ENCODE measurements around the gene NUDT6. TPM values are rescaled to one million over a fixed set of nuclear protein-coding genes. Genes with fewer than 3 reads are reported as not detected.

Gene NUDT6, protein sequence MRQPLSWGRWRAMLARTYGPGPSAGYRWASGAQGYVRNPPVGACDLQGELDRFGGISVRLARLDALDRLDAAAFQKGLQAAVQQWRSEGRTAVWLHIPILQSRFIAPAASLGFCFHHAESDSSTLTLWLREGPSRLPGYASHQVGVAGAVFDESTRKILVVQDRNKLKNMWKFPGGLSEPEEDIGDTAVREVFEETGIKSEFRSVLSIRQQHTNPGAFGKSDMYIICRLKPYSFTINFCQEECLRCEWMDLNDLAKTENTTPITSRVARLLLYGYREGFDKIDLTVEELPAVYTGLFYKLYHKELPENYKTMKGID
- total RNA-seq: 5.3 and 11.0 TPM in 2 replicates
- polyA plus RNA-seq: 4.4 and 5.6 TPM in 2 replicates

DNA sequence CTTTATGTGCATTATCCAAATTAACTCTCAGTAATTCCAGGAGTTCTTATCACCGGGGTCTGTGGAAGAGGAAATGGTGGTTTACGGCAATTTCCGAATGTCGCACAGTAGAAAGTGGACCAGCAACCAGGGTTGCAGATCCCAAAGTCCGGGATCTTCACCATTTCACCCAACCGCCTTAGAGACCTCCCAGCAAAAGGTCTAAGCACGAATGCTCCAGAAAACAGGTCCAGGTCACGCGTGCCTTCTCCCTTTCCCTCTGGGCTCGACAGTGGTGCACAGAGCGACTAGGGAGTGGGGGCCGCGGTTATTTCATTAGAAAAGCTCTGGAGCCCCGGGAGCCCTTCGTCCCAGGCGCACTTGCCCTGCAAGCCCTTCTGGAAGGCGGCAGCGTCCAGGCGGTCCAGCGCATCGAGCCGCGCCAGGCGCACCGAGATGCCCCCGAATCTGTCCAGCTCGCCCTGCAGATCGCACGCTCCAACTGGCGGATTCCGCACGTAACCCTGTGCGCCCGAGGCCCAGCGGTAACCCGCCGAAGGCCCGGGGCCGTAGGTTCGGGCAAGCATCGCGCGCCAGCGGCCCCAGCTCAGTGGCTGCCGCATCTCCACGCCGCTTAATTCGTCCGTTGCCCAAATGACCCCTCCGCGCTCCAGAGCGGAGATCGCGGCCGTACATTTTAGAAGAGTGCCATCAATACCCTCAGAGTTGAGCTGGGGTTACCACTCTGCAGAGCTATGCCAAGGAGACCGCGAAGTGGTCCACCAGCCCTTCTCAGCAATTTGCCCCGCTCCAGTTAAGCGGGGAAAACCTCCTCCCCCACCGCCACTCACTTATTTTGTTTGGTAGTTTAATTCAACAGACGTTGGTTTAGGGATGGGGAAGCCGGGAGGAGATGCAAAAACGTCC, at the start of gene NUDT6:
TSS of gene NUDT6 (minus strand) at position 627 of the 906 bp plus-strand sequence. CDS start at position 602, 25 bp downstream.
- WGBS (ENCODE audit: low lambda C conversion rate, missing lambda C conversion rate): 1% methylated on average over 61 of the region's 63 CpGs
- H3K27me3 ChIP-seq: no peaks in the 10 kb centered on the region
- H3K9me3 ChIP-seq (ENCODE audit: low read depth): no peaks in the 10 kb centered on the region
- no peaks in the 10 kb centered on the region for H3K36me3 ChIP-seq (replicated peaks; ENCODE audit: insufficient read depth, low read depth)
- no peaks in the 10 kb centered on the region for H3K9me2 ChIP-seq (replicated peaks; ENCODE audit: insufficient read depth)
- DNase-seq (ENCODE audit: low spot score): peak; percentile 63
- H3K4me1 ChIP-seq (ENCODE audit: insufficient read depth): peaks cover 4% of the 10 kb centered on the region
- peak within 1 kb of the TSS; percentile 95 for H3K4me3 ChIP-seq
- peak within 1 kb of the TSS; percentile 94 for H3K4me2 ChIP-seq
- peak within 1 kb of the TSS; percentile 73 for H3K27ac ChIP-seq
- peaks cover 27% of the 10 kb centered on the region for H3K79me2 ChIP-seq
- H2AFZ ChIP-seq: peak within 1 kb of the TSS; percentile 99
- no peak for TF ChIP-seq EZH2 (IDR thresholded peaks at IDR 0.05; ENCODE audit: borderline replicate concordance)
- TF ChIP-seq, protein P1, sequence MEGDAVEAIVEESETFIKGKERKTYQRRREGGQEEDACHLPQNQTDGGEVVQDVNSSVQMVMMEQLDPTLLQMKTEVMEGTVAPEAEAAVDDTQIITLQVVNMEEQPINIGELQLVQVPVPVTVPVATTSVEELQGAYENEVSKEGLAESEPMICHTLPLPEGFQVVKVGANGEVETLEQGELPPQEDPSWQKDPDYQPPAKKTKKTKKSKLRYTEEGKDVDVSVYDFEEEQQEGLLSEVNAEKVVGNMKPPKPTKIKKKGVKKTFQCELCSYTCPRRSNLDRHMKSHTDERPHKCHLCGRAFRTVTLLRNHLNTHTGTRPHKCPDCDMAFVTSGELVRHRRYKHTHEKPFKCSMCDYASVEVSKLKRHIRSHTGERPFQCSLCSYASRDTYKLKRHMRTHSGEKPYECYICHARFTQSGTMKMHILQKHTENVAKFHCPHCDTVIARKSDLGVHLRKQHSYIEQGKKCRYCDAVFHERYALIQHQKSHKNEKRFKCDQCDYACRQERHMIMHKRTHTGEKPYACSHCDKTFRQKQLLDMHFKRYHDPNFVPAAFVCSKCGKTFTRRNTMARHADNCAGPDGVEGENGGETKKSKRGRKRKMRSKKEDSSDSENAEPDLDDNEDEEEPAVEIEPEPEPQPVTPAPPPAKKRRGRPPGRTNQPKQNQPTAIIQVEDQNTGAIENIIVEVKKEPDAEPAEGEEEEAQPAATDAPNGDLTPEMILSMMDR (IDR thresholded peaks at IDR 0.05; ENCODE audit: poor library complexity): peak; percentile 3
- no peaks in the 10 kb centered on the region for H4K20me1 ChIP-seq (ENCODE audit: insufficient read depth, poor library complexity, severe bottlenecking)

DNA sequence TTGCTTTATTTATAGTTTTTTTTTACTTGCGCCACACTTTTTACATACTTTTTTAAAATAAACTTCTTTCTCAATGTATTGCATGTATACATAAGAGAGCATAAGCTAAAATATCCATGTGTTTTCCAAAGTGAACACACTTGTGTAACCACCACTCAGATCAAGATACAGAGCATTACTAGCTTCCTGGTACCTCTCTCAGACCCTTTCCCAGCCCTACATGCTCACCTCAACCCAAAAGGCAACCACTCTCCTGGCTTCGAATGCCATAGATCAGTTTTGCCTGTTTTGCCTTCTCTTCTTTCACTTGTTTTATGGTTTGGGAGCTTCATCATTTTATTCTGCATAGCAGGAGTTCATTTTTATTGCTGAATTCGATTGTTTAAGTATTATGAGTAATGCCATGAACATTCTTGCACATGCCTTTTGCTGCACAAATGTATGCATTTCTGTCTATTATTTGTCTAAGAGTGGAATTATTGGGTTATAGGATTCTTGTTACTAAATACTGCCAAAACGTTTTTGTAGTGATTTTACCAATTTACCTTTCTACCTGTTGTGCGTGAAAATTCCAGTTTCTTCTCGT, 45.9 kb upstream of the NUDT6 start:
- TF ChIP-seq, protein P1 (IDR thresholded peaks at IDR 0.05; ENCODE audit: poor library complexity): no peak
- TF ChIP-seq EZH2 (IDR thresholded peaks at IDR 0.05; ENCODE audit: borderline replicate concordance): no peak
- TF ChIP-seq EZH2phosphoT487 (IDR thresholded peaks at IDR 0.05; ENCODE audit: low read depth, severe bottlenecking, unreplicated experiment): no peak
- H3K79me2 ChIP-seq: no peaks in the 10 kb centered on the region
- H3K4me1 ChIP-seq (ENCODE audit: insufficient read depth): no peaks in the 10 kb centered on the region
- WGBS (ENCODE audit: low lambda C conversion rate, missing lambda C conversion rate): 67% methylated on average over 6 of the region's 6 CpGs
- H3K9me2 ChIP-seq (replicated peaks; ENCODE audit: insufficient read depth): no peaks in the 10 kb centered on the region
- no peaks in the 10 kb centered on the region for H4K20me1 ChIP-seq (ENCODE audit: insufficient read depth, poor library complexity, severe bottlenecking)
- H3K27ac ChIP-seq: no peak overlapping the region
- no peaks in the 10 kb centered on the region for H3K36me3 ChIP-seq (replicated peaks; ENCODE audit: insufficient read depth, low read depth)
- no peaks in the 10 kb centered on the region for H3K27me3 ChIP-seq
- H3K4me3 ChIP-seq: no peak overlapping the region
- H3K4me2 ChIP-seq: no peak overlapping the region
- H2AFZ ChIP-seq: no peak overlapping the region
- no peaks in the 10 kb centered on the region for H3K9me3 ChIP-seq (ENCODE audit: low read depth)
- DNase-seq (ENCODE audit: low spot score): no peak

DNA sequence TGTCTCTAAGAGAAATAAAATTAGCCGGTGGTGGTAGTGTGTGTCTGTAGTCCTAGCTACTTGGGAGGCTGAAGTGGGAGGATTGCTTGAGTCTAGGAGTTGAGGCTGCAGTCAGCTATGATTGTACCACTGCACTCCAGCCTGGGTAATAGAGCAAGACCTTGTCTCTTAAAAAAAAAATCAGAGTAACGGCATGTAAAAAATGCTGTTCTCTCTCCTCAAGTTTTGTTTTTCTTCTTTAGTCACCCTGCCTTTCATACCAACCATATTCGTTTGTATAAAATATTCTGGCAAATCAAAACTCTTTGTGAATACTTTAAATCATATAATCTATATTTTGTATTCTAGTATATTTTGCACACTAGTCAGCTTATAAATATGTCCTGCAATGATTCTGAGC, 44.8 kb upstream of the NUDT6 start:
- Histone ChIP-seq H3K27ac (no peak overlapping the region), H3K27me3 (no peaks in the 10 kb centered on the region), H3K4me3 (no peak overlapping the region), H3K79me2 (no peaks in the 10 kb centered on the region), H3K4me2 (no peak overlapping the region), H2AFZ (no peak overlapping the region), H3K4me1 (ENCODE audit: insufficient read depth) (no peaks in the 10 kb centered on the region), H3K9me2 (replicated peaks; ENCODE audit: insufficient read depth) (no peaks in the 10 kb centered on the region), H3K9me3 (ENCODE audit: low read depth) (no peaks in the 10 kb centered on the region), H4K20me1 (ENCODE audit: insufficient read depth, poor library complexity, severe bottlenecking) (no peaks in the 10 kb centered on the region), H3K36me3 (replicated peaks; ENCODE audit: insufficient read depth, low read depth) (no peaks in the 10 kb centered on the region)
- TF ChIP-seq, protein P1 (IDR thresholded peaks at IDR 0.05; ENCODE audit: poor library complexity): no peak
- 98% methylated on average over 3 of the region's 3 CpGs for WGBS (ENCODE audit: low lambda C conversion rate, missing lambda C conversion rate)
- no peak for DNase-seq (ENCODE audit: low spot score)
